ENCODE data around the gene SEPTIN3. TPM values are rescaled to one million over a fixed set of nuclear protein-coding genes. Genes with fewer than 3 reads are reported as not detected.

Gene SEPTIN3
- total and polyA plus RNA-seq, 2 of the 8 experiments (the other 6 are each of a cell fraction or from before 2014, with no cell fraction given), result 38.9 to 52.9 TPM

GRCh38 chr22:42013385-42013784 lies 44.1 kb downstream of the SEPTIN3 start:
- no peaks in the 10 kb centered on the region for H3K23me2 ChIP-seq (ENCODE audit: low read depth, low read length)
- H3K18ac ChIP-seq (ENCODE audit: extremely low read depth, low read length), result no peak overlapping the region
- H2BK120ac ChIP-seq (replicated peaks; ENCODE audit: low read depth, low read length), result no peak overlapping the region
- H3K14ac ChIP-seq (ENCODE audit: insufficient read length), result no peak overlapping the region
- H3K27ac ChIP-seq (ENCODE audit: low read depth, low read length), result no peak overlapping the region
- no peak overlapping the region for H3K56ac ChIP-seq (replicated peaks; ENCODE audit: insufficient read length, low read depth, low read length)
- no peak overlapping the region for H2BK5ac ChIP-seq (ENCODE audit: low read depth, low read length)
- H3K9me3 ChIP-seq (ENCODE audit: insufficient read depth in 2 of 2, low read depth in 1 of 2, low read length in 1 of 2), result peaks cover 0 to 4% of the 10 kb centered on the region in 2 experiments; a peak in 1 of 4 replicates
- H2BK12ac ChIP-seq (ENCODE audit: low read depth, low read length), result no peak overlapping the region
- H4K5ac ChIP-seq (ENCODE audit: insufficient read length, low read depth, low read length), result no peak overlapping the region
- no peak overlapping the region for H3K4me2 ChIP-seq (ENCODE audit: insufficient read depth in 1 of 2, low read depth in 2 of 2, low read length in 2 of 2)
- POLR2A ChIA-PET (ENCODE audit: partially characterized antibody), result interaction anchor here (0.6 kb wide), 1 partner anchor 103 kb away, joined by 3 read pairs; no protein-coding TSS in a partner anchor
- no peak overlapping the region for H2AFZ ChIP-seq (ENCODE audit: low read length)
- DNase-seq (ENCODE audit: low read depth in 1 of 2, low spot score in 2 of 2) (no peak), FAIRE-seq (no peak)
- CTCF ChIA-PET (ENCODE audit: partially characterized antibody), result interaction anchor here (0.6 kb wide), 1 partner anchor 1110 kb away, joined by 3 read pairs; no protein-coding TSS in a partner anchor
- 79% methylated on average over 4 of the region's 4 CpGs; no CpG with 5 or more reads in 1 of the 2 experiments for WGBS, 2 experiments (ENCODE audit: extremely low coverage in 1 of 2, insufficient coverage in 1 of 2, insufficient read length in 1 of 2, insufficient replicate concordance in 2 of 2, low coverage in 1 of 2, low lambda C conversion rate in 2 of 2, missing lambda C conversion rate in 1 of 2)
- H2BK15ac ChIP-seq (ENCODE audit: low read length), result no peak overlapping the region
- no peaks in the 10 kb centered on the region for H3K79me2 ChIP-seq (ENCODE audit: control insufficient read depth in 1 of 2, insufficient read depth in 2 of 2, low read length in 2 of 2)
- no peak overlapping the region for H4K8ac ChIP-seq (ENCODE audit: extremely low read depth, insufficient read depth, low read length)
- no peak overlapping the region for H2AK5ac ChIP-seq (ENCODE audit: low read depth, low read length)
- no peak overlapping the region for H3K4ac ChIP-seq (replicated peaks; ENCODE audit: insufficient read length, low read depth, low read length)
- no peak overlapping the region for H3K4me3 ChIP-seq (ENCODE audit: extremely low read depth in 1 of 4, insufficient read depth in 2 of 4, low read depth in 3 of 4, low read length in 4 of 4)
- H3K4me1 ChIP-seq (replicated peaks in 1 of 4; ENCODE audit: control insufficient read depth in 3 of 4, insufficient read depth in 4 of 4, low read length in 3 of 4), result no peaks in the 10 kb centered on the region
- no peak overlapping the region for H3K23ac ChIP-seq (ENCODE audit: insufficient read length)
- no peaks in the 10 kb centered on the region for H3K79me1 ChIP-seq (ENCODE audit: low read depth, low read length)
- H2BK20ac ChIP-seq (ENCODE audit: low read length), result no peak overlapping the region
- H3K27me3 ChIP-seq (replicated peaks in 1 of 4; ENCODE audit: control insufficient read depth in 3 of 4, extremely low read depth in 1 of 4, insufficient read depth in 3 of 4, low read length in 3 of 4), result no peaks in the 10 kb centered on the region
- no peaks in the 10 kb centered on the region for H3K36me3 ChIP-seq (ENCODE audit: control insufficient read depth in 2 of 4, insufficient read depth in 4 of 4, low read length in 3 of 4)
- no peaks in the 10 kb centered on the region for H4K20me1 ChIP-seq (replicated peaks in 1 of 2; ENCODE audit: control insufficient read depth in 1 of 2, insufficient read depth in 2 of 2, low read length in 2 of 2)
- H3K9ac ChIP-seq (replicated peaks in 1 of 4; ENCODE audit: extremely low read depth in 1 of 4, low read depth in 3 of 4, low read length in 3 of 4), result no peak overlapping the region
- no peak overlapping the region for H4K91ac ChIP-seq (replicated peaks; ENCODE audit: insufficient read length, low read length)
- TF ChIP-seq SUZ12 (IDR thresholded peaks at IDR 0.05; ENCODE audit: low read length), result no peak
- no peak for TF ChIP-seq SAP30 (IDR thresholded peaks at IDR 0.05; ENCODE audit: insufficient read depth, insufficient replicate concordance, low read length)
- TF ChIP-seq SIN3A (conservative IDR thresholded peaks at IDR 0.05 in 1 of 2, IDR thresholded peaks at IDR 0.05 in 1 of 2; ENCODE audit: low read depth in 1 of 2, low read length in 2 of 2), result no peak
- TF ChIP-seq POU5F1 (IDR thresholded peaks at IDR 0.05; ENCODE audit: low read depth, low read length), result no peak
